BE2C (cell line): ENCODE results near the gene IGFBP7.

Experiments used
- DNase-seq: peaks from one replicate; pipeline ENCODE4 v3.0.0-alpha.2; 2020
- H3K27me3 ChIP-seq: fragments of 250-450 bp; sonication (Bioruptor Pico); 2 replicates; pipeline ENCODE4 v1.5.1; 2020; ENCODE audit warnings: mild to moderate bottlenecking
- H3K36me3 ChIP-seq: fragments of 250-450 bp; sonication (Bioruptor Pico); 2 replicates; pipeline ENCODE4 v1.5.1; 2020; ENCODE audit warnings: mild to moderate bottlenecking
- H3K4me1 ChIP-seq: fragments of 250-450 bp; sonication (Bioruptor Pico); 2 replicates; pipeline ENCODE4 v1.5.1; 2020
- H3K4me3 ChIP-seq: 2 replicates; pipeline ENCODE4 v1.5.1; 2011; ENCODE audit warnings: low read depth, low read length
- H3K9me3 ChIP-seq: fragments of 250-450 bp; sonication (Bioruptor Pico); 2 replicates; pipeline ENCODE4 v1.5.1; 2020
- CTCF ChIP-seq: IDR thresholded peaks from 2 replicates; pipeline ENCODE4 v1.5.1; 2012; ENCODE audit warnings: mild to moderate bottlenecking, low read depth, low read length

IGFBP7 gene

GRCh38 chr4:57137261-57137660, 27.1 kb upstream of the IGFBP7 start:
- Histone ChIP-seq H3K27me3 (no peaks in the 10 kb centered on the region), H3K4me3 (no peak overlapping the region), H3K9me3 (no peaks in the 10 kb centered on the region), H3K4me1 (peaks cover 8% of the 10 kb centered on the region), H3K36me3 (no peaks in the 10 kb centered on the region)
- DNase-seq: no peak
- TF ChIP-seq CTCF: no peak

GRCh38 chr4:57136281-57136680, 26.1 kb upstream of the IGFBP7 start:
- TF ChIP-seq CTCF: no peak

GRCh38 chr4:57132743-57133137, 22.6 kb upstream of the IGFBP7 start:
- Histone ChIP-seq H3K4me3 (no peak overlapping the region), H3K36me3 (no peaks in the 10 kb centered on the region), H3K4me1 (peaks cover 8% of the 10 kb centered on the region), H3K27me3 (no peaks in the 10 kb centered on the region), H3K9me3 (no peaks in the 10 kb centered on the region)
- DNase-seq: no peak
- no peak for TF ChIP-seq CTCF

More at GRCh38 chr4:57136281-57136680, 26.1 kb upstream of the IGFBP7 start:
- no peak overlapping the region for H3K4me3 ChIP-seq
- H3K9me3 ChIP-seq: no peaks in the 10 kb centered on the region
- H3K27me3 ChIP-seq: no peaks in the 10 kb centered on the region
- H3K36me3 ChIP-seq: no peaks in the 10 kb centered on the region
- peaks cover 8% of the 10 kb centered on the region for H3K4me1 ChIP-seq
- DNase-seq: no peak

- peaks cover 8% of the 10 kb centered on the region for H3K4me1 ChIP-seq
- H3K36me3 ChIP-seq: no peaks in the 10 kb centered on the region
- TF ChIP-seq CTCF: no peak
- no peaks in the 10 kb centered on the region for H3K9me3 ChIP-seq
- H3K27me3 ChIP-seq: no peaks in the 10 kb centered on the region
- no peak overlapping the region for H3K4me3 ChIP-seq
- no peak for DNase-seq
Measured at GRCh38 chr4:57131849-57132742, 21.9 kb upstream of the IGFBP7 start.

GRCh38 chr4:57129477-57129876, 19.3 kb upstream of the IGFBP7 start:
- no peaks in the 10 kb centered on the region for H3K36me3 ChIP-seq
- H3K27me3 ChIP-seq: no peaks in the 10 kb centered on the region
- H3K4me1 ChIP-seq: peaks cover 8% of the 10 kb centered on the region
- H3K9me3 ChIP-seq: no peaks in the 10 kb centered on the region
- H3K4me3 ChIP-seq: no peak overlapping the region
- TF ChIP-seq CTCF: no peak
- no peak for DNase-seq

- peaks cover 5% of the 10 kb centered on the region for H3K4me1 ChIP-seq
- no peaks in the 10 kb centered on the region for H3K36me3 ChIP-seq
- peaks cover 3% of the 10 kb centered on the region; the same call in 1 of the 2 replicates for H3K9me3 ChIP-seq
- H3K27me3 ChIP-seq: no peaks in the 10 kb centered on the region
- no peak overlapping the region for H3K4me3 ChIP-seq
- no peak for DNase-seq
- no peak for TF ChIP-seq CTCF
Measured at GRCh38 chr4:57127361-57127760, 17.2 kb upstream of the IGFBP7 start.
